ENCODE measurements around the gene CEACAM8.

CEACAM8 gene

DNA sequence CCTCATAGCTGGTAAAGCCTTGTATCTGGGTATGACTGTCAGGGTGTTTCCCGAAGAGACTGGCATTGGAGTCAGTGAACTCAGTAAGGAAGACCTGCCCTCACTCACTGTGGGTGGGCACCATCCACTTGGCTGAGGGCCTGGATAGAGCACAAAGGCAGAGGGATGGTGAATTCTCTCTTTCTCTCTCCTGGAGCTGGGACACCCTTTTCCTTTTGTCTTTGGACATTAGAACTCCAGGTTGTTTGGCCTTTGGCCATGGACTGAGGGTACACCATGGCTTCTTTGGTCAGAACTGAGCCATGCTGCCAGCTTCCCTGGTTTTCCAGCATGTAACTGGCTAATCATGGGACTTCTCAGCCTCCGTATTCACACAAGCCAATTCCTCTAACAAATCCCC is 61.8 kb downstream of the CEACAM8 start:
- H3K4me1 ChIP-seq: peaks cover 0 to 4% (median 0%) of the 10 kb centered on the region in 4 donors
- intact Hi-C loops (cut with DNase I; ENCODE audit: low total_unique reads): no loop called here
- H3K9me3 ChIP-seq: no peaks in the 10 kb centered on the region
- no peak overlapping the region for H3K4me3 ChIP-seq
- no peaks in the 10 kb centered on the region for H3K36me3 ChIP-seq
- H3K27me3 ChIP-seq: no peaks in the 10 kb centered on the region
- no peak for DNase-seq
- TF ChIP-seq, protein P1, sequence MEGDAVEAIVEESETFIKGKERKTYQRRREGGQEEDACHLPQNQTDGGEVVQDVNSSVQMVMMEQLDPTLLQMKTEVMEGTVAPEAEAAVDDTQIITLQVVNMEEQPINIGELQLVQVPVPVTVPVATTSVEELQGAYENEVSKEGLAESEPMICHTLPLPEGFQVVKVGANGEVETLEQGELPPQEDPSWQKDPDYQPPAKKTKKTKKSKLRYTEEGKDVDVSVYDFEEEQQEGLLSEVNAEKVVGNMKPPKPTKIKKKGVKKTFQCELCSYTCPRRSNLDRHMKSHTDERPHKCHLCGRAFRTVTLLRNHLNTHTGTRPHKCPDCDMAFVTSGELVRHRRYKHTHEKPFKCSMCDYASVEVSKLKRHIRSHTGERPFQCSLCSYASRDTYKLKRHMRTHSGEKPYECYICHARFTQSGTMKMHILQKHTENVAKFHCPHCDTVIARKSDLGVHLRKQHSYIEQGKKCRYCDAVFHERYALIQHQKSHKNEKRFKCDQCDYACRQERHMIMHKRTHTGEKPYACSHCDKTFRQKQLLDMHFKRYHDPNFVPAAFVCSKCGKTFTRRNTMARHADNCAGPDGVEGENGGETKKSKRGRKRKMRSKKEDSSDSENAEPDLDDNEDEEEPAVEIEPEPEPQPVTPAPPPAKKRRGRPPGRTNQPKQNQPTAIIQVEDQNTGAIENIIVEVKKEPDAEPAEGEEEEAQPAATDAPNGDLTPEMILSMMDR (IDR thresholded peaks at IDR 0.05): no peak
- H3K27ac ChIP-seq: no peak overlapping the region

DNA sequence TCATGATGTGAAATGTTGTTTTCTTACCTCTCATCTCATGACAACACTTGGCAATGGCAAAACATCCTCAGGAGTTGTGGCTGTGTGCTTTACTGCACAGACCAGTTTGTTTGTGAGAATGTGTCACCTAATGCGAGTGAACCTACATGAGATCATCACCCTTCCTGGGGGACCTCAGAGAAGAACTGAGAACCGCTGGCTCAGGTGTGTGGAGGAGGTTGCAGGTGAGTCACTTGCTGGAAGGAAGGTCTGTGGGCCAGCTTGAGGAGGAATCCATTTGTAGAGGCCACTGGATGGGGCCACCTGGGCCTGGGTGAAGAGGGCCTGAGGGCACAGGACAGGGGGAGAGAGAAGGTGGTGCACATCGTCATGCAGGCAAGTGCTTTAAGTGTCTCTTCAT is 63.4 kb downstream of the CEACAM8 start:
- intact Hi-C loops (cut with DNase I; ENCODE audit: low total_unique reads): no loop called here
- no peaks in the 10 kb centered on the region for H3K27me3 ChIP-seq
- TF ChIP-seq, protein P1 (IDR thresholded peaks at IDR 0.05): no peak
- no peak overlapping the region for H3K27ac ChIP-seq
- H3K4me1 ChIP-seq: peaks cover 0 to 7% (median 0%) of the 10 kb centered on the region in 4 donors
- H3K4me3 ChIP-seq: no peak overlapping the region
- no peaks in the 10 kb centered on the region for H3K36me3 ChIP-seq
- H3K9me3 ChIP-seq: no peaks in the 10 kb centered on the region
- DNase-seq: no peak

Measured in tibial artery (tissue), 4 donors.